Activated naive CD8-positive, alpha-beta T cell treated with anti-CD3 and anti-CD28 coated beads, Interleukin-2, amount 10 ng/mL, durations not matched to agents 7 days and 5 days (primary cell): ENCODE results near the gene ANKRD44. TPM values are rescaled to one million over a fixed set of nuclear protein-coding genes. Genes with fewer than 3 reads are reported as not detected.

ENCODE experiments used
- ATAC-seq: fragments of 150-1000 bp; cut with Tn5 transposase; one replicate; pipeline ENCODE4 v1.10.0; 2021; ENCODE audit warnings: low read depth, moderate library complexity
- POLR2A ChIA-PET: fragments of 350-600 bp; sonication (Branson Sonifier 250); formaldehyde crosslinking; loops from one replicate; lab custom pipeline; 2021; ENCODE audit warnings: antibody characterized with exemption; lab: Charles Lee
- DNase-seq: peaks from one replicate; pipeline ENCODE4 v3.0.0; 2021
- H3K27ac Mint-ChIP-seq: one replicate; pipeline ENCODE4 v1.8.0; 2022; ENCODE audit warnings: mild to moderate bottlenecking, mixed read lengths
- H3K27me3 Mint-ChIP-seq: one replicate; pipeline ENCODE4 v1.8.0; 2022; ENCODE audit warnings: mild to moderate bottlenecking, moderate library complexity, mixed read lengths
- H3K36me3 Mint-ChIP-seq: one replicate; pipeline ENCODE4 v1.8.0; 2021; ENCODE audit warnings: mild to moderate bottlenecking, mixed read lengths
- H3K4me1 Mint-ChIP-seq: one replicate; pipeline ENCODE4 v1.8.0; 2021; ENCODE audit warnings: mixed read lengths
- H3K4me3 Mint-ChIP-seq: one replicate; pipeline ENCODE4 v1.8.0; 2022; ENCODE audit warnings: mild to moderate bottlenecking, moderate library complexity, mixed read lengths
- H3K9me3 Mint-ChIP-seq: one replicate; pipeline ENCODE4 v1.8.0; 2021; ENCODE audit warnings: mixed read lengths
- total RNA-seq, 2 experiments: library from RNA; stranded (reverse); gene quantifications; one replicate each; pipeline ENCODE4 v1.2.3, GENCODE V29; 2021

The ANKRD44 gene
- total RNA-seq, 2 experiments from 2014 or later: 240 to 243 TPM

DNA sequence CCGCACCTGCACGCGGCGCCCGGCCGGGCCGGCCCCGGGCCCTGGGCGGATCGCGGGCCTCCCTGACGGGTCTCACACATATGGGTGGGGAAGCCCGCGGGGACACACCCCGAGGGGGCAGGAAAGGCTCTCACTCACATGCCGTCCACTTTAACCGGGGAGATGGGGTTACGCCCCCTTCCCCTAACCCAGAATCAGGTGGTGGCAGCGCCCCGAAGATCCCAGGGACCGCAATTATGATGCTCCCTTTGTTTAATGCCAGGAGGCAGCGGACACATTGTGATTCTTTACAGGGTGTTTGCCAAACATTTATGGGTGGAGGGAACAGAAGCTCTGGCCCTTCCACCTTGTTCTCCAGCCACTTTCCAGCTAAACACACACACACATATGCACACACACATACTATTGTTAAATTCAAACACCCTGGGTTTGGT lies 424 bp upstream of the ANKRD44 start:
- ATAC-seq: no peak
- no peaks in the 10 kb centered on the region for H3K27me3 Mint-ChIP-seq
- H3K4me3 Mint-ChIP-seq: peak overlapping the region; percentile 86
- DNase-seq: no peak
- peak overlapping the region; percentile 86 for H3K27ac Mint-ChIP-seq
- POLR2A ChIA-PET: interaction anchor here (0.7 to 7.8 kb wide), 11 partner anchors 11 to 512 kb away, joined by 3 to 75 read pairs (median 5); partner anchors contain the start of gene GTF3C3
- no peaks in the 10 kb centered on the region for H3K9me3 Mint-ChIP-seq
- peaks cover 53% of the 10 kb centered on the region for H3K4me1 Mint-ChIP-seq
- H3K36me3 Mint-ChIP-seq: peaks cover 16% of the 10 kb centered on the region

DNA sequence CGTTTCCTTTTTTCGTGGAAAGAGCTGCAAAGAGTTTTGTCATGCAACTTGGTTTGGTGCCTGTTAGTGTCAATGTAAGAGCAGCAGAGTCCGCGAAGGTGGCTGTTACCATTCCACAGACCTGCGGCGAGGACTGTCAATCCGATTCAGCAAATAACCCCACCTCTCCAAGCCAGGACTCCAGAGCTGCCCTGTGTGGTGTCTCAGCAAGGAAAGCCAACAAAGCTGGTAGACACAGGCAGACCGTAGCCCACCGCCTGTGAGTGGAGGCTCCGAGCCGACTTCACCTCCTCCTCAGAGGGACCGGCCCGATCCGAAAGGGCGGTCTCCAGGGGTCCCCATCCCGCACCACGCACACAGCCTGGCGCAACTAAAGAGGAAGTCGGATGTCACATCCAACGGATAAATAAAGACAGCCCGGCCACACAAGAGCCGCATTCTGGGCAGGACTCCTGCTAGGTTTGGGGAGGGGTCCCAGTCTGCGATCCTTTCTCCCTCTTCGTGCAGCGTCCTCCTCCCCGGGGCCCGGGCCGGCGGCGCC lies 819 bp downstream of the ANKRD44 start:
- DNase-seq: peak; percentile 71
- peaks cover 18% of the 10 kb centered on the region for H3K36me3 Mint-ChIP-seq
- H3K27me3 Mint-ChIP-seq: no peaks in the 10 kb centered on the region
- peaks cover 60% of the 10 kb centered on the region for H3K4me1 Mint-ChIP-seq
- POLR2A ChIA-PET: interaction anchor here (0.6 to 8.2 kb wide), 21 partner anchors 9 to 382 kb away, joined by 3 to 122 read pairs (median 9); no protein-coding TSS in a partner anchor
- peak overlapping the region; percentile 81 for H3K27ac Mint-ChIP-seq
- peak overlapping the region; percentile 92 for H3K4me3 Mint-ChIP-seq
- no peaks in the 10 kb centered on the region for H3K9me3 Mint-ChIP-seq
- ATAC-seq: peak; percentile 5

DNA sequence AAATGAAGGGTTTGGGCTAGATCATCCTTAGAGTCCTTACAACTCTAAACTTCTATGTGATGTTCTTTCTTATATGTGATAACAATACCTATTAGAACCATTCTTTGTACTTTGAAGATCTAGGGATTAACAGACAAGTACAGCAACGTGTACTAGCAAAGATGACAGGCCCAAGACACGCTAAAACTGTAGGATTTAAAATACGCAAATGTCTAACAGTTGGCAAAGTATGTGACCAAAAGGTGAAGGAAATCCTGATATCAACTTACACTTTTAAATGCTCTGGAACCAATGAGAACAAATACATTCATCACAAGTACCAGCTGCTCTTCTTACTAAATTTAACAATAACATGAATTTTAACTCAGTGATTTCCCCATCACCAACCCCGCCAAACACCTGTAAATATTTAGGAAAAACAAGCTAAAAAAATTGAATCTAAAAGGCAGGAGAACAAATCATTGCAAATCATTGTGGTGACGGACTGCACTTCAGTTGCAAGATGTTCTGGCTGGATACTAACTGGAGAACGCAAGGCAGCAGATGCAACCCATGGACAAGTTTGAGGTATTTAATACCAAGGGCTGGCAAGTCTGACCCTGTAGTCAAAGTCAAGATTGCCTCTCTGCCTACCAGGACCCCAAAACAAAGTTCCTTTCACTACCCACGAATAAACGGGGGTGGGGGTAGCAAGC lies 1.4 kb downstream of the ANKRD44 start:
- H3K9me3 Mint-ChIP-seq: no peaks in the 10 kb centered on the region
- ATAC-seq: no peak

DNA sequence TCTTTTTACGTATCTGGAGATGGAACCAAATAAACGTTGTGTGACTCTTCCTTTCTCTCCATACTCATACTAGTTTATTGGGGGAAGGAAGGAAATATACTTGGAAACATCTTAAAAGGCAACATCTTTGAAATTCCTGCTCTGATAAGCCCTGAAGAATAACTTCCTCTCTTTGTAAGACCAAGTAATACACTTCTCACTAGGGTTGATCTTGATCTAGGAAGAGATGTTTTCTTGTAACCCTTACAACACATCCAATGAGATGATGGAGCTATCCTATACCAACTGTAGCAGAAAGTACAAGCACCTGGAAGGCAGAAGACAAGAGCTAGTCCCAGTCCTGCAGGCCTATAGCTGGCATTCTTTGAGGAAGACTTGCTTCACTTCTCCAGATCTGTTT lies 2.0 kb downstream of the ANKRD44 start:
- DNase-seq (no peak), ATAC-seq (no peak)
- Mint-ChIP-seq H3K9me3 (no peaks in the 10 kb centered on the region), H3K36me3 (peaks cover 20% of the 10 kb centered on the region), H3K4me3 (peak overlapping the region; percentile 92), H3K27ac (peak overlapping the region; percentile 81), H3K27me3 (no peaks in the 10 kb centered on the region), H3K4me1 (peaks cover 67% of the 10 kb centered on the region)
- POLR2A ChIA-PET: interaction anchor here (0.6 to 8.2 kb wide), 33 partner anchors 8 to 1150 kb away, joined by 3 to 122 read pairs (median 5); no protein-coding TSS in a partner anchor

More for the DNA sequence above, 1.4 kb downstream of the ANKRD44 start:
- peak overlapping the region; percentile 81 for H3K27ac Mint-ChIP-seq
- peaks cover 20% of the 10 kb centered on the region for H3K36me3 Mint-ChIP-seq
- DNase-seq: no peak
- H3K4me1 Mint-ChIP-seq: peaks cover 63% of the 10 kb centered on the region
- POLR2A ChIA-PET: interaction anchor here (0.7 to 8.2 kb wide), 27 partner anchors 9 to 381 kb away, joined by 3 to 122 read pairs (median 5); no protein-coding TSS in a partner anchor
- no peaks in the 10 kb centered on the region for H3K27me3 Mint-ChIP-seq
- H3K4me3 Mint-ChIP-seq: peak overlapping the region; percentile 92

DNA sequence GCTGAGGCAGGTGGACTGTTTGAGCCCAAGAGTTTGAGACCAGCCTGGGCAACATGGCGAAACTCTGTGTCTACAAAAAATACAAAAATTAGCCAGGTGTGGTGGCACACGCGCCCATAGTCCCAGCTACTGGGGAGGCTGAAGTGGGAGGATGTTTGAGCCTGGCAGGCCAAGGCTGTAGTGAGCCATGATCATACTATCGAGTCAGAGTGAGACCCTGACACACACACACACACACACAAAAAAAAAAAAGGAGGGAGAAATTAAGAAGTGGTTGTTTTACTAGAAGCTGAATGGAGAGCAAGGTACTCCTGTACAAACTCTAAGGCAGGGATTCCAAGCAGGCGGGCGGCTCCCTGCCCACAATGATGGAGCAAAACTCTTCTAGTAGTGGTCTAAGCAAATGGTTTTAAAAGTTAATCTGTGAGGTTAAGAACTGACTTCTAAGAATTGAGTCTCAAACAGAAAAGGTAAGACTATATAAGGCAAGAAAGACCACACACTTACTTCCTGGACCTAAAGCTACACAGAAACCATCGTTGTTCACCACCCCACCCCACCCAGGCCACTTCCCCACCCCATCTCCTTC lies 2.6 kb downstream of the ANKRD44 start:
- ATAC-seq (peak; percentile 48), DNase-seq (peak; percentile 73)
- Mint-ChIP-seq H3K27me3 (no peaks in the 10 kb centered on the region), H3K4me3 (peak overlapping the region; percentile 92), H3K27ac (peak overlapping the region; percentile 81), H3K36me3 (peaks cover 21% of the 10 kb centered on the region), H3K4me1 (peaks cover 69% of the 10 kb centered on the region), H3K9me3 (no peaks in the 10 kb centered on the region)
- POLR2A ChIA-PET: interaction anchor here (0.6 to 8.2 kb wide), 33 partner anchors 9 to 1149 kb away, joined by 3 to 122 read pairs (median 4); no protein-coding TSS in a partner anchor

DNA sequence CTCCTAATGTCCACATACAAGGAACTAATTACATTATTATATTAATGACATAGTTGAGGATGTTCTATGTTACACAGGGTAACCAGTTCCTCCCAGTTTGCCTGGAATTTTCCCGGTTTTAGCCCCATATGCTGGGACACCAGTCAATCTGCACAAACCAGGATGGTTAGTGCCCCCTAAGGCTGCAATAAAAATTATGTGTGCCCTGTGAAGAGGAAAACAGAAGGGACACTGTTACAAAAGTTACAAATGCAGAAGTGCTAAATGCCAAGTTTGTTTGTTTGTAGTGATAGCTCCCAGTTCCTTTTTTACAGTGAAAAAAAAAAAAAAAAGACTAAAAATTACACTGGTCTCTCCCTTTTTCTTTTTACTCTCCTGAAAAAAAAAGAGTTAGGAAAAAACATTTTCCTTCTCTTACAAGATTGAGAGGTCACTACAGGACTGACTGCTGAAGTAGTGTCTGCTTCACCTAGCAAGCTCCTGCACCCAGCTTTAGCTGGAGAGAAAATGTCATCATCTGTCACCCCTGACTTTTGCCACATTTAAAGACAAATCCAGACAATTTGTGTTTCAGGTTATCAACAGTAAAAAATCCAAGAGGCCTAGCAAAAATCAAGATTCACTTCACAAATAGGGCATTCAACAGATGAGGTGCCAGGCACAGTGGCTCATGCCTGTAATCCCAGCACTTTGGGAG lies 3.2 kb downstream of the ANKRD44 start:
- ATAC-seq: no peak
- DNase-seq: no peak
- Mint-ChIP-seq H3K4me1 (peaks cover 70% of the 10 kb centered on the region), H3K4me3 (peak overlapping the region; percentile 92), H3K36me3 (peaks cover 24% of the 10 kb centered on the region), H3K27me3 (no peaks in the 10 kb centered on the region), H3K9me3 (no peaks in the 10 kb centered on the region), H3K27ac (peak overlapping the region; percentile 81)
- POLR2A ChIA-PET: interaction anchor here (0.6 to 8.2 kb wide), 21 partner anchors 10 to 139 kb away, joined by 3 to 122 read pairs (median 5); no protein-coding TSS in a partner anchor

DNA sequence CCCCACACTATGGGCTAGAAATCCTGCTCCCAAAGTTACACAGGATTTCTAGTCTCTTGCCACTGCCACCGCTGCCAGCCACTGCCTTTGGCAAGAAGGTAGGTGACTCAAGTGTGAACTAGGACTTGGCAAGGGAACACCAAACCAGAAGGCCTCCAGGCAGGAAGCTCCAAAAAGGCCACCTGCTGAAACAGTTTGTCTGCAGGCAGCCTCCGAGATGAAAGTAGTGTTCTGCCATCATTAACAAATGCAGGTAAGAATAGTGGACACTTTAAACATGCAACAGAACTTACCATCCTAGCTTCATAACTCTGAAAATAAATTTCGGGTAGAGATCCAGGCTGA lies 3.9 kb downstream of the ANKRD44 start:
- peak overlapping the region; percentile 92 for H3K4me3 Mint-ChIP-seq
- no peaks in the 10 kb centered on the region for H3K27me3 Mint-ChIP-seq
- H3K27ac Mint-ChIP-seq: peak overlapping the region; percentile 81
- H3K9me3 Mint-ChIP-seq: no peaks in the 10 kb centered on the region
- H3K36me3 Mint-ChIP-seq: peaks cover 29% of the 10 kb centered on the region
- H3K4me1 Mint-ChIP-seq: peaks cover 69% of the 10 kb centered on the region
- ATAC-seq (no peak), DNase-seq (peak; percentile 44)
- POLR2A ChIA-PET: interaction anchor here (0.6 to 8.2 kb wide), 8 partner anchors 11 to 115 kb away, joined by 3 to 122 read pairs (median 37); no protein-coding TSS in a partner anchor

DNA sequence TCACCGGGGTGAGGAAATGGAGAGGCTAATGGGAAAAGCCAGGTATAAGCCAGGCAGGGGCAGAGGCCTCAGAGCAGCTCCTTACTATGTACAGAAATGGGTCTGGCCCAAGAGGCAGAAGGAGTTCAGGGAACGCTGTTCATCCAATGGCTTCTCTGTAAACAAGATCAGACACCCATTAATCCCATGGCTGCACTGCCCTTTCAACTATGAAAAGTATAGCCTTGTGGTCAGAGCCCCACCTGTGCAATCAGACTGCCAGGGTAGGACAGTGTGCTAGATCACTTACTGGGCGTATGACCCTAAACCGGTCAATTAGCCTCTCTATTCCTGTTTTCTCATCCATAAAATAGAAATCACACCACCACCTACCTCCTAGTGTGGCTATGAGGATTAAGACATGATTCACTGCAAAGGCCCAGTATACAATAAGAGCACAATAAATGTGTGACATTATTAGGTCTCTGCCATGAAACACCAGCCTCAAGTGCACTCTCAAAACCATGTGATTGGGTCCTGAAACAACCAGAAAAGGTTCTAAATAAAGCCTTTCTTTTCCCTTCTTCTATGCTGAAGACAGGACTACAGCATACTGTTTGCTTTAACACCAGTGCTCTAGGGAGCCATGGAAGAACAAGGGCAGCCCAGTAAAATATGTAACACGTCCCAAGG lies 4.4 kb downstream of the ANKRD44 start:
- no peaks in the 10 kb centered on the region for H3K9me3 Mint-ChIP-seq
- POLR2A ChIA-PET: interaction anchor here (0.9 to 8.2 kb wide), 7 partner anchors 11 to 114 kb away, joined by 5 to 122 read pairs (median 58); no protein-coding TSS in a partner anchor
- H3K27ac Mint-ChIP-seq: peak overlapping the region; percentile 81
- peak overlapping the region; percentile 92 for H3K4me3 Mint-ChIP-seq
- H3K4me1 Mint-ChIP-seq: peaks cover 69% of the 10 kb centered on the region
- H3K36me3 Mint-ChIP-seq: peaks cover 30% of the 10 kb centered on the region
- no peaks in the 10 kb centered on the region for H3K27me3 Mint-ChIP-seq
- no peak for DNase-seq
- no peak for ATAC-seq

DNA sequence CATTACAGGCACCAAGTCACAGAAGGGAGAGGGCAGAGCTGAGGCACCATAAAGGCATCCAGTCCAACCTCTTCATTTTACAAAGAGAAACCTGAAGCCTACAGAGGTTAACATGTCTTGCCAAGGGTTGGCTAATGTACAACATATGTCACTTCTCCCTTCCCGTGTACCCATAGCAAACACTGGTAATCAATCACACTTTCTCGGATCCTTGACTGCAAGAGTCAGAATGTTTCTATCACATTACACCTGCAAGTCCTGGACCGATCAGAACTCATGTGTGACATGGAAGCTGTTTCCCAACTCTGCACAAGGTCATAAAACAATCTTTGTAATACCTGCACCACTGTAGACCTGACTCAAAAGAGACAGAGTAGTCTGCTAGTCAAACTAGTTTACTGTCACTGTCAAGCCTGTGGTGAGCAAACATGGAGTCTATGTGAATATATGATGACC lies 6.0 kb downstream of the ANKRD44 start:
- Mint-ChIP-seq H3K4me1 (peaks cover 79% of the 10 kb centered on the region), H3K27me3 (no peaks in the 10 kb centered on the region), H3K4me3 (peak overlapping the region; percentile 92), H3K36me3 (peaks cover 36% of the 10 kb centered on the region), H3K27ac (peak overlapping the region; percentile 81), H3K9me3 (no peaks in the 10 kb centered on the region)
- ATAC-seq (peak; percentile 12), DNase-seq (no peak)
- POLR2A ChIA-PET: interaction anchor here (0.6 to 8.2 kb wide), 10 partner anchors 10 to 145 kb away, joined by 3 to 75 read pairs (median 8); no protein-coding TSS in a partner anchor

DNA sequence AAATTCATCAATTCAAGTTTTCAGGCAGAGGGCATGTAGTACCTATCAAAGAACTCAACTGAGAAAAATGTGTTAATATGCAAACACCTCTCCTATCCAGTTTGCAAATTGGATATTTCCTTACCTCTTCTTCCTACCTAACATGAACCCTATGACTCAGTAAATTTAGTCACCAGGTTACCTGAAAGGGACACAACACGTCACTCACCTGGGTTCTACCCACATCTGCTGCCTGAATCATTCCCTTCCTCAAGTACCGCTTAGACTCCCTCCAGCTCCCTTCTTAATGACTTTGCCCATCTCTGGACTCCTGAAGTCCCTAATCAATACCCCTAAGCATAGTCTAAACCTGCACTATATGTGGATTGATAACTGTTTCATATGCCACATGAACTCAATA lies 10.4 kb downstream of the ANKRD44 start:
- Mint-ChIP-seq H3K4me1 (peaks cover 85% of the 10 kb centered on the region), H3K36me3 (peaks cover 42% of the 10 kb centered on the region), H3K27ac (peak overlapping the region; percentile 78), H3K4me3 (peak overlapping the region; percentile 39), H3K27me3 (no peaks in the 10 kb centered on the region), H3K9me3 (no peaks in the 10 kb centered on the region)
- DNase-seq: no peak
- POLR2A ChIA-PET: interaction anchor here (0.7 to 1.0 kb wide), 2 partner anchors 9 to 110 kb away, joined by 4 to 8 read pairs; partner anchors contain the start of gene ANKRD44
- ATAC-seq: no peak

DNA sequence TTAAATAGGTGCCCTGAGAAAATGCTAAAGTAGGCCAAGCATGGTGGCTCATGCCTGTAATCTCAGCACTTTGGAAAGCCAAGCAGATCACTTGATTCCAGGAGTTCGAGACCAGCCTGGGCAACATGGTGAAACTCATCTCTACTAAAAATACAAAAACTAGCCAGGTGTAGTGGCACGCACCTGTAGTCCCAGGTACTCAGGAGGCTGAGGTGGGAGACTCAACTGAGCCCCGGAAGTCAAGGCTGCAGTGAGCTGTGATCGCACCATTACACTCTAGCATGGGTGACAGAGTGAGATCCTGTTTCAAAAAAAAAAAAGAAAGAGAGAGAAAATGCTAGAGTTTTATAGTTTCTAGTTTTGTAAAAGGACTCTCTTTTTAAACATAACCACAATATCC lies 12.0 kb downstream of the ANKRD44 start:
- peaks cover 40% of the 10 kb centered on the region for H3K36me3 Mint-ChIP-seq
- no peaks in the 10 kb centered on the region for H3K9me3 Mint-ChIP-seq
- no peaks in the 10 kb centered on the region for H3K27me3 Mint-ChIP-seq
- DNase-seq (no peak), ATAC-seq (no peak)
- H3K27ac Mint-ChIP-seq: peak overlapping the region; percentile 81
- H3K4me1 Mint-ChIP-seq: peaks cover 87% of the 10 kb centered on the region
- H3K4me3 Mint-ChIP-seq: peak overlapping the region; percentile 73
- POLR2A ChIA-PET: interaction anchor here (0.9 to 7.2 kb wide), 3 partner anchors 10 to 87 kb away, joined by 3 to 122 read pairs (median 3); partner anchors contain the start of gene ANKRD44
